H1 (cell line): ENCODE measurements around the gene HERC5.
"Not testable (repeated sequence)": the region's sequence is repeated elsewhere in the genome, so short reads cannot be mapped to it uniquely, and the experiment has no call there.

Experiments used
- ATF2 ChIP-seq: IDR thresholded peaks from 2 replicates; pipeline ENCODE4 v1.6.1; 2012; ENCODE audit warnings: low read length, inconsistent platforms
- CHD2 ChIP-seq: IDR thresholded peaks from 2 replicates; pipeline ENCODE4 v1.6.1; 2012; ENCODE audit warnings: low read length, improper control_type of control experiment
- CTCF ChIP-seq, 3 experiments: IDR thresholded peaks; 1 replicate in 2 of 3; 2 replicates in 1 of 3; pipeline versions ENCODE4 v1.5.1 to v1.6.1; 2011; ENCODE audit warnings: low read length in 3 of 3, mild to moderate bottlenecking in 3 of 3, inconsistent platforms in 2 of 3, low read depth in 1 of 3, moderate library complexity in 1 of 3; ENCODE audit not compliant: insufficient read depth in 1 of 3; ENCODE audit errors: control extremely low read depth in 1 of 3
- EP300 ChIP-seq, 2 experiments: IDR thresholded peaks; 1 replicate in 1 of 2; 2 replicates in 1 of 2; pipeline ENCODE4 v1.6.1; 2011 to 2012; ENCODE audit warnings: low read depth in 2 of 2, low read length in 2 of 2, mild to moderate bottlenecking in 2 of 2, borderline replicate concordance in 1 of 2, inconsistent platforms in 1 of 2, moderate library complexity in 1 of 2
- EZH2 ChIP-seq: fragments of 200-600 bp; sonication (generic); IDR thresholded peaks from 2 replicates; pipeline ENCODE4 v1.7.1; 2012; ENCODE audit warnings: low read depth, mild to moderate bottlenecking, moderate library complexity, low read length, inconsistent platforms; ENCODE audit not compliant: severe bottlenecking
- GTF2F1 ChIP-seq: IDR thresholded peaks from 2 replicates; pipeline ENCODE4 v1.6.1; 2012; ENCODE audit warnings: low read depth, low read length, improper control_type of control experiment, borderline replicate concordance
- MAX ChIP-seq: IDR thresholded peaks from 2 replicates; pipeline ENCODE4 v1.6.1; 2012; ENCODE audit warnings: inconsistent platforms
- RAD21 ChIP-seq, 2 experiments: IDR thresholded peaks in 1 of 2; conservative IDR thresholded peaks in 1 of 2; 2 replicates each; pipeline ENCODE4 v1.6.1; 2011; ENCODE audit warnings: low read depth in 2 of 2, low read length in 2 of 2, improper control_type of control experiment in 1 of 2, inconsistent platforms in 1 of 2, mild to moderate bottlenecking in 1 of 2, moderate library complexity in 1 of 2
- TAF1 ChIP-seq: IDR thresholded peaks from 2 replicates; pipeline ENCODE4 v1.6.1; 2011; ENCODE audit warnings: mild to moderate bottlenecking, low read depth, low read length
- YY1 ChIP-seq: IDR thresholded peaks from 2 replicates; pipeline ENCODE4 v1.6.1; 2011; ENCODE audit warnings: low read depth, mild to moderate bottlenecking, low read length
- ZNF274 ChIP-seq: IDR thresholded peaks from 2 replicates; pipeline ENCODE4 v1.7.0; 2012; ENCODE audit warnings: low read length, borderline replicate concordance; ENCODE audit errors: extremely low read depth

- TF ChIP-seq EP300 (IDR thresholded peaks at IDR 0.05; ENCODE audit: borderline replicate concordance in 1 of 2, low read depth in 2 of 2, low read length in 2 of 2); MAX; ZNF274; CTCF (IDR thresholded peaks at IDR 0.05; ENCODE audit: control extremely low read depth in 1 of 3, insufficient read depth in 1 of 3, low read depth in 1 of 3, low read length in 3 of 3); TAF1; ATF2; EZH2; CHD2; GTF2F1; RAD21 (IDR thresholded peaks at IDR 0.05 in 1 of 2, conservative IDR thresholded peaks at IDR 0.05 in 1 of 2; ENCODE audit: low read depth in 2 of 2, low read length in 2 of 2); YY1: not testable (repeated sequence)
Observed at GRCh38 chr4:88448211-88448765, 8.6 kb upstream of the HERC5 start.
